Activated CD4-positive, alpha-beta T cell treated with anti-CD3 and anti-CD28 coated beads for 36 hours (primary cell): Measurements from ENCODE around the gene FAM20A. TPM values are rescaled to one million over a fixed set of nuclear protein-coding genes. Genes with fewer than 3 reads are reported as not detected.

Experiments used
- ATAC-seq: fragments of 200-7000 bp; cut with Tn5 transposase; one replicate; pipeline ENCODE4 v1.10.0; 2021; ENCODE audit warnings: mild to moderate bottlenecking, moderate library complexity
- CTCF ChIA-PET: fragments of 350-600 bp; sonication (Branson Sonifier 250); formaldehyde crosslinking; loops from one replicate; lab custom pipeline; 2021; ENCODE audit warnings: antibody characterized with exemption; lab: Charles Lee
- POLR2A ChIA-PET: fragments of 350-600 bp; sonication (Branson Sonifier 250); formaldehyde crosslinking; loops from one replicate; lab custom pipeline; 2021; ENCODE audit warnings: antibody characterized with exemption, inconsistent platforms; lab: Charles Lee
- DNase-seq: peaks from one replicate; pipeline ENCODE4 v3.0.0-alpha.2; 2020
- H3K27ac Mint-ChIP-seq: one replicate; pipeline ENCODE4 v1.8.0; 2021; ENCODE audit warnings: mixed read lengths
- H3K27me3 Mint-ChIP-seq: one replicate; pipeline ENCODE4 v1.8.0; 2021; ENCODE audit warnings: mixed read lengths
- H3K36me3 Mint-ChIP-seq: one replicate; pipeline ENCODE4 v1.8.0; 2021; ENCODE audit warnings: low read depth, mixed read lengths
- H3K4me1 Mint-ChIP-seq: one replicate; pipeline ENCODE4 v1.8.0; 2021; ENCODE audit warnings: mixed read lengths
- H3K4me3 Mint-ChIP-seq: one replicate; pipeline ENCODE4 v1.8.0; 2021; ENCODE audit warnings: mild to moderate bottlenecking, moderate library complexity, mixed read lengths
- H3K9me3 Mint-ChIP-seq: one replicate; pipeline ENCODE4 v1.8.0; 2021; ENCODE audit warnings: low read depth, mixed read lengths
- intact Hi-C, 2 experiments: fragments of 100-400 bp; cut with DNase I in 1 of 2; cut with micrococcal nuclease in 1 of 2; formaldehyde crosslinking; loops; one replicate each; pipeline versions ENCODE4 v1.14.2 to v1.15.1; 2022 to 2024; cut with DNase I, micrococcal nuclease
- total RNA-seq, 2 experiments: library from RNA; stranded (reverse); gene quantifications; one replicate each; pipeline ENCODE4 v1.2.3, GENCODE V29; 2021

The FAM20A gene
- total RNA-seq, 2 experiments from 2014 or later = not detected

GRCh38 chr17:68576137-68576536 is 25.0 kb downstream of the FAM20A start:
- peaks cover 3% of the 10 kb centered on the region for H3K27me3 Mint-ChIP-seq
- no peaks in the 10 kb centered on the region for H3K4me1 Mint-ChIP-seq
- H3K4me3 Mint-ChIP-seq = no peak overlapping the region
- no peaks in the 10 kb centered on the region for H3K36me3 Mint-ChIP-seq
- DNase-seq = no peak
- POLR2A ChIA-PET = no interaction called here
- CTCF ChIA-PET = no interaction called here
- ATAC-seq = no peak
- H3K9me3 Mint-ChIP-seq = no peaks in the 10 kb centered on the region
- intact Hi-C loops = no loop called here
- no peak overlapping the region for H3K27ac Mint-ChIP-seq

DNA sequence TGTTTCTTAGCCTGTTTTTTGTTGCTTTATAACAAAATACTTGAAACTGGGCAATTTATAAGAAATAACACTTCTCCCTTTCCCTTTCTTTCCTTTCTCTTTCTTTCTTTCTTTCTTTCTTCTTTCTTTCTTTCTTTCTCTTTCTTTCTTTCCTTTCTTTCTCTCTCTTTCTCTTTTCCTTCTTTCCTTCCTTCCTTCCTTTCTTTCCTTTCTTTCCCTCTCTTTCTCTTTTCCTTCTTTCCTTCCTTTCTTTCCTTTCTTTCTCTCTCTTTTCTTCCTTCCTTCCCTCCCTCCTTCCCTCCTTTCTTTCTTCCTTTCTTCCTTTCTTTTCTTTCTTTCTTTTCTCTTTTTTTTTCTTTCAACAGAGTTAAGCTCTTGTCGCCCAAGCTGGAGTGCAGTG is 27.8 kb downstream of the FAM20A start:
- H3K27me3 Mint-ChIP-seq = no peaks in the 10 kb centered on the region
- no peaks in the 10 kb centered on the region for H3K4me1 Mint-ChIP-seq
- H3K27ac Mint-ChIP-seq = no peak overlapping the region
- H3K9me3 Mint-ChIP-seq = no peaks in the 10 kb centered on the region
- no peaks in the 10 kb centered on the region for H3K36me3 Mint-ChIP-seq
- POLR2A ChIA-PET = no interaction called here
- ATAC-seq (no peak), DNase-seq (no peak)
- CTCF ChIA-PET = interaction anchor here (0.6 to 0.9 kb wide), 2 partner anchors 150 to 256 kb away, joined by 3 read pairs; no protein-coding TSS in a partner anchor
- no peak overlapping the region for H3K4me3 Mint-ChIP-seq
- intact Hi-C loops = no loop called here

- ATAC-seq (no peak), DNase-seq (no peak)
- H3K27me3 Mint-ChIP-seq = no peaks in the 10 kb centered on the region
- ChIA-PET POLR2A (no interaction called here), CTCF (interaction anchor here (0.6 kb wide), 1 partner anchor 255 kb away, joined by 3 read pairs; no protein-coding TSS in a partner anchor)
- H3K9me3 Mint-ChIP-seq = no peaks in the 10 kb centered on the region
- intact Hi-C loops = no loop called here
- no peak overlapping the region for H3K4me3 Mint-ChIP-seq
- H3K36me3 Mint-ChIP-seq = no peaks in the 10 kb centered on the region
- H3K27ac Mint-ChIP-seq = no peak overlapping the region
- no peaks in the 10 kb centered on the region for H3K4me1 Mint-ChIP-seq
These were observed 28.9 kb downstream of the FAM20A start for GRCh38 chr17:68572138-68572842.

DNA sequence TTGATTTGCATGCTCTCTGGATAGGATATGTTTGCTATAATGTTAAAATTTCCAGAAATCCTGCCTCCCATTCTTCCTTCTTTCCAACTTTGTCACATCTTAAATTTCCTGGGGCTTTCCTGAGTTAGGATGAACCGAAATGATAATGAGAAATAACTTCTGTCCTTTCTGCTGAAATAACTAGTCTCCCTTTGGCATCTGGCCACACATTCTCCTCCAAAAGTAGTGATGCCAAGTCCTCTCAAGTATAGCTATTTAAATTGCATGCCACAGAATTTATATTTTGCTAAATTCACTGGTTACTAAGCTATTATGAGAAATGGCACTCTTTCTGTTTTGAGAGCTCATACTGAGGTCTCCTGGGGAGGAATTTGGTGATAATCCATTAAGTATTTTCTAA is 30.6 kb downstream of the FAM20A start:
- Mint-ChIP-seq H3K4me3 (no peak overlapping the region), H3K36me3 (no peaks in the 10 kb centered on the region), H3K4me1 (no peaks in the 10 kb centered on the region), H3K9me3 (no peaks in the 10 kb centered on the region), H3K27ac (no peak overlapping the region), H3K27me3 (peaks cover 5% of the 10 kb centered on the region)
- ATAC-seq (no peak), DNase-seq (no peak)
- POLR2A ChIA-PET = no interaction called here
- CTCF ChIA-PET = no interaction called here
- intact Hi-C loops = no loop called here

GRCh38 chr17:68569346-68569745 is 31.8 kb downstream of the FAM20A start:
- Mint-ChIP-seq H3K27ac (no peak overlapping the region), H3K27me3 (peaks cover 6% of the 10 kb centered on the region), H3K9me3 (no peaks in the 10 kb centered on the region), H3K4me1 (no peaks in the 10 kb centered on the region), H3K4me3 (no peak overlapping the region), H3K36me3 (no peaks in the 10 kb centered on the region)
- CTCF ChIA-PET = no interaction called here
- POLR2A ChIA-PET = no interaction called here
- intact Hi-C loops = no loop called here
- ATAC-seq (no peak), DNase-seq (no peak)

DNA sequence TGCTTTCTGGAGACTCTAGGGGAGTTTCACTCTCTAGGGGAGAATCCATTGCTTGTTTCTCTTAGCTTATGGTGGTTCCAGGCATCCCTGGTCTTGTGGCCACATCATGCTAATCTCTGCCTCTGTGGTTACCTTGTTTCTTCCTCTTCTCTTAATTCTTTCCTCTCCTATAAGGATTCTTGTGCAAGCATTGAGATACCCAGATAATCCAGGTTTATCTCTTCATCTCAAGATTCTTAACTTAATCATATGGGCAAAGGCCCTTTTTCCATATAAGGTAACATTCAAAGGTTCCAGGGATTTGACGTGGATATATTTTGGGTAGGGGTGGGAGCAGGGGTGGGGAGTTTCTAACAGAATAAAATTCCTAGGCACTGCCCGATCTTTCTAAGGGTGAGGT is 32.6 kb downstream of the FAM20A start:
- Mint-ChIP-seq H3K9me3 (no peaks in the 10 kb centered on the region), H3K4me1 (no peaks in the 10 kb centered on the region), H3K36me3 (no peaks in the 10 kb centered on the region), H3K4me3 (no peak overlapping the region), H3K27ac (no peak overlapping the region), H3K27me3 (peaks cover 6% of the 10 kb centered on the region)
- ATAC-seq (no peak), DNase-seq (no peak)
- ChIA-PET POLR2A (no interaction called here), CTCF (no interaction called here)
- intact Hi-C loops = no loop called here

DNA sequence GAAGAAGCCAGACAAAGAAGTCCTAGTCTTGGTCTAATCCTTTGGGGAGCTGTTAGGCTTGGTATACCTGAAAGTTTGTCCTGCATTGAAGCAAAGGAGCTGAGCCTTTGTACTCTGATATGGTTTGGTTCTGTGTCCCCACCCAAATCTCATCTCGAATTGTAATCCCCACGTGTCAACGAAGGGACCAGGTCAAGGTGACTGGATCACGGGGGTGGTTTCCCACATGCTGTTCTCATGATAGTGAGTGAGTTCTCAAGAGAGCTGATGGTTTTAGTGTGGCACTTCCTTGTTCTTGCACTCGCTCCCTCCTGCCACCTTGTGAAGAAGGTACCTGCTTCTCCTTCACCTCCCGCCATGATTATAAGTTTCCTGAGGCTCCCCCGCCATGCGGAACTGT is 33.6 kb downstream of the FAM20A start:
- DNase-seq (no peak), ATAC-seq (no peak)
- CTCF ChIA-PET = no interaction called here
- H3K27me3 Mint-ChIP-seq = peaks cover 6% of the 10 kb centered on the region
- H3K36me3 Mint-ChIP-seq = no peaks in the 10 kb centered on the region
- H3K4me1 Mint-ChIP-seq = no peaks in the 10 kb centered on the region
- H3K4me3 Mint-ChIP-seq = no peak overlapping the region
- intact Hi-C loops = no loop called here
- POLR2A ChIA-PET = no interaction called here
- no peaks in the 10 kb centered on the region for H3K9me3 Mint-ChIP-seq
- no peak overlapping the region for H3K27ac Mint-ChIP-seq

GRCh38 chr17:68567035-68567434 is 34.1 kb downstream of the FAM20A start:
- Mint-ChIP-seq H3K9me3 (no peaks in the 10 kb centered on the region), H3K36me3 (no peaks in the 10 kb centered on the region), H3K27ac (no peak overlapping the region), H3K4me3 (no peak overlapping the region), H3K27me3 (peaks cover 6% of the 10 kb centered on the region), H3K4me1 (no peaks in the 10 kb centered on the region)
- POLR2A ChIA-PET = no interaction called here
- intact Hi-C loops = no loop called here
- CTCF ChIA-PET = no interaction called here
- ATAC-seq = no peak
- no peak for DNase-seq

DNA sequence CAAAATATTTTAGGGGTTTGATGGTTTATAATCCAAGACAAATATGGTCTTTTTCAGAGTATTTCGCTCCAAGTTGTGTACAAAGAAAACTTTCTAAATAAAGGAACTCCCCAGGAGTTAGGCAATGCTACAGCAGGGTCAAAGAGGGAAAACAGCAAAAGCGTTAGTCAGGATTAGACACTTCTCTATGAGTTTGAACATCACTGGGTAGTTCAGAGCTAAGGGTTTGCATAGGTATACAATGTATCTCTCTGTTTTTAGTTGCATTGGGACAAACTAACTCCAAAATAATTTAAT is 34.8 kb downstream of the FAM20A start:
- Mint-ChIP-seq H3K4me3 (no peak overlapping the region), H3K27ac (no peak overlapping the region), H3K4me1 (no peaks in the 10 kb centered on the region), H3K27me3 (peaks cover 6% of the 10 kb centered on the region), H3K9me3 (no peaks in the 10 kb centered on the region), H3K36me3 (no peaks in the 10 kb centered on the region)
- intact Hi-C loops = no loop called here
- CTCF ChIA-PET = interaction anchor here (0.8 kb wide), 1 partner anchor 188 kb away, joined by 3 read pairs; no protein-coding TSS in a partner anchor
- no peak for ATAC-seq
- POLR2A ChIA-PET = no interaction called here
- no peak for DNase-seq

DNA sequence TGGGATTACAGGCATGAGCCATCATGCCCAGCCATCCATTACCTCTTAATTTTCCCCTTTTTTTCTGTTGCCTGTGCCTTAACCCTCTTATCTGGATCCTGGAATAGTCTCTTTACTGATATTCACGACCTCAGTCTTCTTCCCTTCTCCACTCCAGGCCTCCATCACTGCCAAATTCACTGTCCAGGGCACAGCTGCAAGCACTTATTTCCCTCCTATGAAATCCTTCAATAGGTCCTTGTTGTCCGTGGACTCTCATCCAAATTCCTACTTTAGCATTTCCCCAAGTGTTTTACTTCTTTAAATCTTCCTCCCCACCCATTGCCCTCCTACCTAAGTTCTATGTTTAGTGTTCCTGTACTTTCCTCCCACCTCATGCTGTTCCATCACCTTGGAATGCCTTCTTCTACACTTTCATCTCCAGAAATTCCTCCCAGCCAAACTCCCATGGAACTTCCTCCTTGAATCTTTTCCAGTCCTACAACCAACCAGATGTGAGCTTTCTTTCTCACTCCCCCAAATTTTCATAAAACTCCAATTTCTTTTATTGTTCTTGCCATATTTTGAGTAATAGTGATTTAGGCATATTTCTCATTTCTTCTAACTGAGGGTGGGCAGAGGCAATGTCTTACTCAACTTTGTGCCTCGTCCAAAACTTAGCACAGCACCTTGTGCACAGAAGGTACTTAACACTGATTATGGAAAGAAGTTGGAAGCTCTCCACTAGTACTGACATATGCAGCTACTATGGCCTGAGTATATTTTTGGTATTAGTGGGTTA is 35.3 kb downstream of the FAM20A start:
- DNase-seq = no peak
- peaks cover 6% of the 10 kb centered on the region for H3K27me3 Mint-ChIP-seq
- H3K4me1 Mint-ChIP-seq = no peaks in the 10 kb centered on the region
- H3K9me3 Mint-ChIP-seq = no peaks in the 10 kb centered on the region
- intact Hi-C loops = no loop called here
- no peak overlapping the region for H3K4me3 Mint-ChIP-seq
- ChIA-PET POLR2A (no interaction called here), CTCF (interaction anchor here (0.8 kb wide), 1 partner anchor 189 kb away, joined by 3 read pairs; no protein-coding TSS in a partner anchor)
- no peak overlapping the region for H3K27ac Mint-ChIP-seq
- no peaks in the 10 kb centered on the region for H3K36me3 Mint-ChIP-seq
- no peak for ATAC-seq

GRCh38 chr17:68564415-68565111 is 36.6 kb downstream of the FAM20A start:
- intact Hi-C loops = no loop called here
- CTCF ChIA-PET = no interaction called here
- no peak overlapping the region for H3K27ac Mint-ChIP-seq

More at GRCh38 chr17:68564415-68565111, 36.6 kb downstream of the FAM20A start:
- Mint-ChIP-seq H3K27me3 (peaks cover 6% of the 10 kb centered on the region), H3K36me3 (no peaks in the 10 kb centered on the region), H3K9me3 (no peaks in the 10 kb centered on the region), H3K4me3 (no peak overlapping the region), H3K4me1 (no peaks in the 10 kb centered on the region)
- DNase-seq (no peak), ATAC-seq (no peak)
- POLR2A ChIA-PET = interaction anchor here (0.5 kb wide), 1 partner anchor 846 kb away, joined by 7 read pairs; no protein-coding TSS in a partner anchor
